Right lung (tissue), 5 donors: Measurements from ENCODE around the gene GAREM1. TPM values are rescaled to one million over a fixed set of nuclear protein-coding genes. Genes with fewer than 3 reads are reported as not detected.
"Not testable (repeated sequence)": the region's sequence is repeated elsewhere in the genome, so short reads cannot be mapped to it uniquely, and the experiment has no call there.

Experiments used
- DNase-seq, 2 donors: peaks; one replicate each; pipeline ENCODE4 v3.0.0-alpha.2; 2013
- polyA plus RNA-seq, 5 donors: library from polyadenylated mRNA; unstranded; fragments of 120-200 nt; gene quantifications; one replicate each; pipeline versions ENCODE4 v1.2.1 to v1.2.3, GENCODE V29; 2013; ENCODE audit warnings: inconsistent platforms in 1 of 5, low replicate concordance in 1 of 5; ENCODE audit not compliant: insufficient read length in 5 of 5, insufficient read depth in 1 of 5

The GAREM1 gene
- polyA plus RNA-seq, 5 donors, result 9.1 to 16.1 (median 13.0) TPM

DNA sequence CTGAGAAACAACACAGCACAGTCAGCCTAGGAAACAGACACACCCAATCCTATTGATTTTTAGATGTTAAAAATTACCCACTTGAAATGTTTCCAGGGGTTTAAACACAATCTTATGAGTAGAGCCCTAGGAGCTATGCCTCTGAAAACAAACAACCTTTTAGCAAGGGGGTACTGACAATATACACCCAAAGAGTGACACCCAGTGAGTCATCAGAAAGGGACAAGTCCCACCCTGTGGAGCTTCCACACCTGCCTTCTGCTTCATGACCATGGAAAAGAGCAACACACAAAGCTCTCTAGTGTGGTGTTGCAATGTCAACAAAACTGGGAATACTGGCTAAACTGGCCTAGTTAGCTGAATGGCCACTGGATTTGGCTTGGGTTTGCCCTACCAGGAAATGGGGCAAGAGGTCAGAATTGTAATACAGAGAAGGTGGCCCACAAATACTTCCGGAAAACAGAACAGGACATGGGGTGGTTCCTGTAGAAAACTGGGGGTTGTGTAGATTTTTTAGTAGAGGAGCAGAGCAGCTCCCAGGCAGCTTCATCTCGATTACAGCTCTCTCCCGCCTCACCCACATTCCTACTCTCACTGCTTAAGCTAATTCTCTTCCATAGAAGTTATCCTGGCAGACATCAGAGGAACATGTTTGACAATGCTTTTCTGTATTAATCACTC, 98.2 kb downstream of the GAREM1 start:
- peak; percentile 34 to 38 for DNase-seq

DNA sequence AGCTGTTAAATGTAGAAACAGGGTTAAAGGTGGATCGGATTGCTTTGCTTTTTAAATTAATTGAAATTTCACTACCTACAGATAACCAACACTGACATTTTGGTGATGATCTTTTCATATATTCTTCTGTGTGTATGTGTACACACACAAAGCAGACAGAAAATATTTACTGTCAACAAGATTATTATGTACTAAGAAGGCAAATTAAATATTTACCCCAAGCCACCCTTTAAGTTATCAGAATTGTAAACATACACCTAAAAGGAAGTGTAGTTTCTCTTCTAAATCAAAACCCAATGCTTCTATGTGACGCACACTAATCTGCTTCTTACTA, 98.7 kb downstream of the GAREM1 start:
- no peak for DNase-seq

DNA sequence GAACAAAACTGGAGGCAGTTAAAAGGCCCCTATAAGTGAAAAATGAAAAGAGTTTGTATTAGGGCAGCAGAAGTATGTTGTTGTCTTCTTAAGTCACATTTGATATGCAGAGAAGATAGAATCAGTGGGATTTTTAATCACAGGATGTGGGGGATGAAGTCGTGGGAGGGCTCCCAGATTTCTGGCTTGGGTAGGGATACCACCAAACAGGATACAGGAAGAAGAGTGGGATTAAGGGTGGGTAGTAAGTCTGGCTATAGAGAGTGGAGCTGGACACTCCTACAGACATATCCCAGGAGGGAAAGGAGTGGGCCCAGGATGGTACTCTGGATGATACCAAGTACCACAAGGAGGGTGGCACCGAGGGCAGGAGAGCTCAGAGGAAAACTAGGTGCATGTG, 99.3 kb downstream of the GAREM1 start:
- no peak for DNase-seq

DNA sequence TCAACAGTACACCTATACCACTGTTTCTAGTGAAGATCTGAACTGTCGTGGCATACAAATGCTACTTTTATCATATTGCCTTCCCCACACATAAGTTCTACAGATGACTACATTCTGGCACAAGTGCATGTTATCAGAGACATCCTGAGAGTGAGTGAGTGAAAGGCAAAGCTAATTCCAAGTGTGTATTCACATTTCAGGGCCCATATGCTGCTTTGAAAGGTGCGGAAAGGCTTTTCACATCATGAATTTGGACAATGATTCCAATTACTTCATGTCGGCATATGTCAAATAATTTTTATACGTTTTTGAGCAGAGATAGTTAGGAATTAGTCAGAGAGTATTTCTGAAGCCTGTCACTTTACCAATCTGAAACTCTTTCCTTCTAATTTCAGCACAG, 101.7 kb downstream of the GAREM1 start:
- DNase-seq, result no peak

DNA sequence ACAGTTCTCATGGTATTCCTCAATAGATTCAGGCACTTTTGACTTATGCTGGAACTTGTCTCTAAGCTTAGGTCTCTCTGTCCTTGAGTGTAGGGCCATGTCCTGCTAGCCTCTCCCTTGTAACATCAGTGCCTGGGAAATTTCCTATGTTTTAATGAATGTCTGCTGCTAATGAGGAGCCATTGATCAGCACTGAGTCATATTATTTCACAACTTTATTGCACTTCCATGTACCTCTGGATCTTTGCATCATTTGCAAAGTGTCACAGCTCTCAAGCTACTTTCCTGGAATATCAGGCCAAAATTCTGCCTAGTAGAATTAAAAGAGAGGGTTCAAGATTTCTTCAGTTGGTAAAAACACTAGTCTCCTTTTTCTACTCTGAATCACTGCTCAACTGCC, 102.5 kb downstream of the GAREM1 start:
- no peak for DNase-seq

GRCh38 chr18:32366586-32367538, 103.8 kb downstream of the GAREM1 start:
- DNase-seq, result peak in 1 of 2 donors; percentile 50

GRCh38 chr18:32362484-32362883, 108.2 kb downstream of the GAREM1 start:
- no peak for DNase-seq

DNA sequence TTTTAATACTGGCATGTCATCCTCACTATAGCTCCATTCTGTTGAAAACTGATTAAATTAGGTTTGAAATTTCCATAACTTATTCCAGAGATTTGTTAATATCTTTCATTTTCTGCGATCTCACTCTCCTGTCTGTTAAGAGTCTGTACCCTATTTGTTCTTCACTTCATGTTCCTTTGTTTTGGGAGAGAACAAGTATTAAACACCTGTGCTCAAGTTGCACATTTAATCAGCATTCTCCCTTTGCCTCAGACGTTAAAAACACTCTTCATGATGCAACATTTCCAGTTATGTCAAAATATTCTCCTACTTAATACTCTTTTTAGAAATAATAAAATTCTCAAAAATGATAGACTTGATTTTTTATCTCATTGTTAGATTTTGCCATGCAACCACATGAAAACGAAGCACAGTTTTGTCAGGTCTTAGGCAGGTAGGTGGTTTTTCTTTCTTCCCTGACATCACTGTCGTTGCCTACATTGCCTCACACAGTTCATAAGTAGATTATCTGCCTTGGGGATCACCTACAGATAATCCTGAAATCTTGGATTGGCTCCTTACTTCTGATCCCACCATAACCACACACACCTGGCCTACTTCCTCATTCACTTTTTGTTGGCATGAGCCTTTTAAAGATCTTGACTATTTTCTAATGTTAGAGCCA, 109.9 kb downstream of the GAREM1 start:
- DNase-seq, result no peak

GRCh38 chr18:32358529-32358928, 112.2 kb downstream of the GAREM1 start:
- DNase-seq, result no peak

- DNase-seq, result no peak
Observed at GRCh38 chr18:32358075-32358474, 112.6 kb downstream of the GAREM1 start.

GRCh38 chr18:32355896-32356295, 114.8 kb downstream of the GAREM1 start:
- DNase-seq, result no peak

- no peak for DNase-seq
Observed at GRCh38 chr18:32354518-32354917, 116.2 kb downstream of the GAREM1 start.

DNA sequence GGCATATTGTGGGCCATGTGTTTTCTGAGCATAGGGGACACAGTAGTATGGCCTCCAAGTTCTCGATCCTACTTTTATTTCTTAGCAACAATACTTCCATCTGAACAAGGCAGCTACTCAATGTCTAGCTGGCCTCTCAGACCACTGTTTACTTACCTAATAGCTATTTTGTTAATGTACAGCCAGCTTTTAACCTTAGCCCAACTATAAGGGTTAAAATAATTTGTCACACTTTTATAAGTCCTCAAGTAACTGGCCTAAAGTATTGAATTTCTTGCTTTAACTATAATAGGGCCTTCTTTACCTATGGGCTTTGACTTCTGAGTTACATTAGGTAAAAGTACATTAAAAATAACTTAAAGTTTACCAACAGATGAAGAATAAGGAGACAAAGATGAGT, 117.4 kb downstream of the GAREM1 start:
- no peak for DNase-seq

DNA sequence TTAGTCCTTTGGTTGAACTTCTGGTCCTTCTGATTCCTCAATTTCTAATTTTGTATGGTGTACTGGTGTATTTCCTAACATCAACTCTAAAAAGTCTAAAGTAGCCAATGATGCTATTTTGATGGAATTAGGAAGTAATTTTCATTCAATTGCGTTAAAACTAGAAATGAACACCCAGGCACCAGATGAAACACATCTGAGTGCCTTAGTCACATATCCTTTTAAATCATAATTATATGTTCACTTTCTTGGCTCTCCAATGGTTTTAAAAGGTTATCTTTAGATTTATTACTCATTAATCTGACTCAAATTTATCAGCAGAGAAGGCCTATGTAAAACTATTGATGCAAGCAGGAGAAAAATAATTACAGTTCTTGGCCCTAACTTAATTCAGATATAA, 119.7 kb downstream of the GAREM1 start:
- no peak for DNase-seq

DNA sequence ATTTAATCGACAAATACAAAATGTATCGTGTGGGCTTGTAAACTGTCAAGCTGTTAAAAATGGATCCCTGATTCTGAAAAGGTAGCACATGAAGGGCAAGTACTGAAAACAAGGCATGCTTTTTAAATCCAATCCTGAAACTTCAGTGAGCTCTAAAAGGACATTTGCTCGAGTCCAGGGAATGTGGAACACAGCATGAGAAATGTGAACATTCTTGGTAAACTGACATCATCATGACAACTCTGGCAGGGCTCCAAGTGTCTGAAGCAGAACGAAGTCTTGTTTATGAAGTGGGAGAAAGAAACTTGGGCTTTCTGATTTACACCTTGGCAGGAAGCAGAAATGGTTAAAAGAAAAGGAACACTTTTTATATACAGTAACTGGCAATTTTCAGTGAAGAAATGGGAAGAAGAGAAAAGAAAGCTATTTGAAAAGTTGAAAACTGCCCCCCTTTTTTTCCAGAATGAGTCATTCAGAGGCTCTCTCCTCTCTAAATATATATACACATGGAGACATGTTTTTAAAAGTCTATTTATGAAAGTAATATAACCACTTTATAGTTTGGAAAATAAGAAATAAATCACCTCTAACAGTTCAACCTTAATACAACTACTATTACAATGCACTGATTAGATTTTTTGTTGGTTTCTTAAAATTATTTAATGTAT, 120.8 kb downstream of the GAREM1 start:
- DNase-seq, result peak; percentile 76 to 78

DNA sequence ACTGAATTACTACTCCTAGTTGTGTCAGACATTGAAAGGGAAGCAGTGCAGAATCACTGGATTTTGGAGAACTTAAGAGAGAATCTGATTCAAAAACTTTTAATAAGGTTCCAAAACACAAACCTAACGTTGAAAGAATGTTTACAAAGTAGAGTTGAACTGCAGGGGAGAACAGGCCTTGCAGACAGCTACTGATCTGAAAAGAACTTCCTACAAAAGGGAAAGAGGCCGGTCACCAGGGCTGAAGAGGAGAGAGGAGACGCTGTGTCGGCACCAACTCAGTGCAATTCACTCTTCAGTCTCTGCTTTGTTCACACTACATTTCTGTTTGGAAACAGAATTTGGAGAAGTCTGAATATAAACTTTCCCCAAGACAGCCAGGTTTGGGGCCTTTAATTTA, 124.0 kb downstream of the GAREM1 start:
- DNase-seq, result no peak

DNA sequence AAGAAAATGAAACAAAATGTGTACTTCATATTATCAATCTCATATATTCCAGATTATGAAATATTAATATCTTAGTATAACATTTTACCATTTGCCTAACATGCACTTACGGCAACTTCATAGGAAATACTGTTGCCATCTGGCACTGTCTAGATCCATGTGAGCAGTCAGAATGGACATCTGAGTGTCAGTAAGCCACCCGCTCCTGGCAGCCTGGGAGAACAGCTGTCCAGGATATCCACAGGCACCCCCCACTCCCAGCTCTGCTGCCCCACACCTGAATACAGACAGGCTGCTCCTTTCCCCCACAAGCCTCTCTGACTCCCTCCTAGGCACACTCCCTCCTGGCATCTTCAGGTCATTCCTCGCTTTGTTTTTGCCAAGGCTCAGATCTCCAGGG, 127.0 kb downstream of the GAREM1 start:
- no peak for DNase-seq

DNA sequence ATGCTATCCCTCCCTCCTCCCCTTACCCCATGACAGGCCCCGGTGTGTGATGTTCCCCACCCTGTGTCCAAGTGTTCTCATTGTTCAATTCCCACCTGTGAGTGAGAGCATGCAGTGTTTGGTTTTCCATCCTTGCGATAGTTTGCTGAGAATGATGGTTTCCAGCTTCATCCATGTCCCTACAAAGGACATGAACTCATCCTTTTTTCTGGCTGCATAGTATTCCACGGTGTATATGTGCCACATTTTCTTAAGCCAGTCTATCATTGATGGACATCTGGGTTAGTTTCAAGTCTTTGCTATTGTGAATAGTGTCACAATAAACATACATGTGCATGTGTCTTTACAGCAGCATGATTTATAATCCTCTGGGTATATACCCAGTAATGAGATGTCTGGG, 129.6 kb downstream of the GAREM1 start:
- not testable (repeated sequence) for DNase-seq

DNA sequence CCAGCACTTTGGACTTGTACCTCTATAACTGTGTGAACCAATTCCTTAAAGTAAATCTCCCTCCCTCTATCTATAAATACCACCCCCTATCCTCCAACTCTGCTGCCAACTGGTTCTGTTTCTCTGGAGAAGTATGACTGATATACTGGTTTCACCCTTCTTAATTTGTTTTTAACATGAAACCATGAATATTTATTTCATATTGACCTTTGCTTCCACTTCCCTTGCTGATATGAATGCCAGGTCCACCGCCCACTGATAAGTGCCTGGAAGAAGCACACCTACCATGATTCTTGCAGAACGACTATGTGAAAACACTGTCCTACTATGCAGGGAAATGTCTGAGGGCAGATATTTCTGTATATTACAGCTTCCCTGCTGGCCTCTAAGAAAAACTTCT, 131.6 kb downstream of the GAREM1 start:
- no peak for DNase-seq

DNA sequence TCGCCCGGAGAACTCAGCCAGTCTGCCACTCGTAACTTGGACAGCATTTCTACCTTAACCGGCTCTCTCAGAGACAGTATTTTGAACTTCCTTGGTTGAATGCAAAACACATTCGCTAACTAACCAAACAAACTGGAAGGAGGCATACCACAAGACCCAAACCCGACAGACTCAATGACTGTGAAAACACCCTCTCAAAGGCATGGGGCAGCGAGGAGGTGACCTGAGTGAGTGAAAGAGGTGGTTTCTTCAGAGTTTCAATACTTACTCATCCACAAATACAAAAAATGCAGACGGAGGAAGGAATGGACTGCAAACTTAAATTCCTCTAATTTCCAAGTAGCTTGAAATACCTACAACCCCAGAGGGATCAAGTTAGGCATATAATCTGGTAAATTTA, 132.9 kb downstream of the GAREM1 start:
- no peak for DNase-seq

DNA sequence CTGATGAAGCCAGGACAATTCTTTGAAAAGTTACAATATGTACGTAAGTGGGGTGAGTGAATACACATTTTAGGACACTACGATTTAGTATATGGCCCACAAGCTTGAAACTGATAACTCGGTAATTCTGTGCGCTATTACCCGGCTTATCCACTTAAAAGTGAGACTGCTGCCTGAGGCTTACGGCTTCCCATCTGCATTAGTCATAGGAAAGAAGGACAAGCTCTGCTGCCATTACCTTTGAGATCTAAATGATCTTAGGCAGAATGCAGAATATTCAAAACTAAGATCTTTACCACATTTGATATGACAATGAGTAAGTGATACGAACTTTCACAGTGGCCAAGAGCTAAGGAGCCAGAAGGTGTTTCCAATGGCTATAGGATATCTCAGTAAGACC, 133.3 kb downstream of the GAREM1 start:
- no peak for DNase-seq

DNA sequence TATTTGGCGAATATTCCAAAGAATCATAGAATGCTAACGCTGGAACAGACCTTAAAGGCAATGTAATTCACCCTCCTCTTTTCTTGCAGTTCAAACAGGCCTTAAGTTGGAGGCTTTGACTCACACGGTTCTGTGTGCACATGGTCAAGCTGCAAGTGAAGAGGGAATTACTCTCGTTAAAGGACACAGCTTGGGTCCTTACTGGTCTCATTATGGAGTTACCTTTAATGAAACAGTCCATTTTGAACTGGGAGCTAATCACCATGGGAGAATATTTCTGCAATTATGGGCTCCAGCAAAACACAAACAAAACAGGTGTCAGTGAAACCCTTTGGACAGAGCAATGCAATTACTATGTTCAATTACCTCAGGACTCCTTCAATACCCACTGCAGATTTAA, 135.5 kb downstream of the GAREM1 start:
- no peak for DNase-seq
